ENCODE measurements around the gene AWAT1.
"Not testable (repeated sequence)": the region's sequence is repeated elsewhere in the genome, so short reads cannot be mapped to it uniquely, and the experiment has no call there.

Gene AWAT1

GRCh38 chrX:70226048-70226447 is 8.4 kb upstream of the AWAT1 start:
- no peak for DNase-seq (ENCODE audit: low read depth, low spot score)
- H3K4me3 ChIP-seq (ENCODE audit: low read depth, low read length) = no peak overlapping the region
- TF ChIP-seq CTCF (IDR thresholded peaks at IDR 0.05; ENCODE audit: low read depth, low read length) = no peak
- in situ Hi-C loops (cut with HindIII; ENCODE audit: low sequenced_read_pairs) = no loop called here

- in situ Hi-C loops (cut with HindIII; ENCODE audit: low sequenced_read_pairs) = no loop called here
- no peak for DNase-seq (ENCODE audit: low read depth, low spot score)
- H3K4me3 ChIP-seq (ENCODE audit: low read depth, low read length) = no peak overlapping the region
- no peak for TF ChIP-seq CTCF (IDR thresholded peaks at IDR 0.05; ENCODE audit: low read depth, low read length)
Measured at GRCh38 chrX:70226687-70227086, 7.8 kb upstream of the AWAT1 start.

GRCh38 chrX:70231666-70232065 is 2.8 kb upstream of the AWAT1 start:
- no peak overlapping the region for H3K4me3 ChIP-seq (ENCODE audit: low read depth, low read length)
- no peak for DNase-seq (ENCODE audit: low read depth, low spot score)
- TF ChIP-seq CTCF (IDR thresholded peaks at IDR 0.05; ENCODE audit: low read depth, low read length) = no peak
- in situ Hi-C loops (cut with HindIII; ENCODE audit: low sequenced_read_pairs) = no loop called here

GRCh38 chrX:70240751-70241150 is 6.3 kb downstream of the AWAT1 start:
- no peak overlapping the region for H3K4me3 ChIP-seq (ENCODE audit: low read depth, low read length)
- in situ Hi-C loops (cut with HindIII; ENCODE audit: low sequenced_read_pairs) = no loop called here
- no peak for DNase-seq (ENCODE audit: low read depth, low spot score)
- no peak for TF ChIP-seq CTCF (IDR thresholded peaks at IDR 0.05; ENCODE audit: low read depth, low read length)

- TF ChIP-seq CTCF (IDR thresholded peaks at IDR 0.05; ENCODE audit: low read depth, low read length) = no peak
- H3K4me3 ChIP-seq (ENCODE audit: low read depth, low read length) = no peak overlapping the region
- in situ Hi-C loops (cut with HindIII; ENCODE audit: low sequenced_read_pairs) = no loop called here
- DNase-seq (ENCODE audit: low read depth, low spot score) = no peak
Measured at GRCh38 chrX:70241501-70241900, 7.0 kb downstream of the AWAT1 start.

- H3K4me3 ChIP-seq (ENCODE audit: low read depth, low read length); in situ Hi-C loops (cut with HindIII; ENCODE audit: low sequenced_read_pairs); DNase-seq (ENCODE audit: low read depth, low spot score): not testable (repeated sequence)
Measured at GRCh38 chrX:70243601-70244000, 9.1 kb downstream of the AWAT1 start.

- in situ Hi-C loops (cut with HindIII; ENCODE audit: low sequenced_read_pairs) = no loop called here
- H3K4me3 ChIP-seq (ENCODE audit: low read depth, low read length) = no peak overlapping the region
- DNase-seq (ENCODE audit: low read depth, low spot score) = no peak
- no peak for TF ChIP-seq CTCF (IDR thresholded peaks at IDR 0.05; ENCODE audit: low read depth, low read length)
Measured at GRCh38 chrX:70244881-70245280, 10.4 kb downstream of the AWAT1 start.

All from astrocyte of the spinal cord (primary cell).